IMR-90 (cell line): ENCODE results near the gene RBP2.

Source experiments
- CEBPB ChIP-seq: IDR thresholded peaks from 2 replicates; pipeline ENCODE4 v1.6.1; 2012; ENCODE audit warnings: low read depth, low read length, improper control_type of control experiment
- CTCF ChIP-seq: conservative IDR thresholded peaks from 2 replicates; pipeline ENCODE4 v1.5.1; 2012; ENCODE audit warnings: mild to moderate bottlenecking, low read depth, low read length, improper control_type of control experiment
- MAFK ChIP-seq: IDR thresholded peaks from 2 replicates; pipeline ENCODE4 v1.6.1; 2012; ENCODE audit warnings: low read depth, low read length, improper control_type of control experiment
- MXI1 ChIP-seq: IDR thresholded peaks from 2 replicates; pipeline ENCODE4 v1.6.1; 2012; ENCODE audit warnings: low read depth, mild to moderate bottlenecking, low read length, moderate library complexity, borderline replicate concordance
- POLR2A ChIP-seq: IDR thresholded peaks from 2 replicates; pipeline ENCODE4 v1.6.1; 2012; ENCODE audit warnings: mild to moderate bottlenecking, low read depth, low read length
- RFX5 ChIP-seq: IDR thresholded peaks from 2 replicates; pipeline ENCODE4 v1.8.0; 2012; ENCODE audit warnings: low read depth, mild to moderate bottlenecking, low read length, moderate library complexity
- TF ChIP-seq, protein P1 (sequence below): fragments of 150-350 bp; IDR thresholded peaks from 2 replicates; pipeline ENCODE4 v1.6.1; 2017; ENCODE audit warnings: mild to moderate bottlenecking, antibody characterized with exemption, low read length, low read depth
- TF ChIP-seq, protein P2 (sequence below): fragments of 150-350 bp; IDR thresholded peaks from 2 replicates; pipeline ENCODE4 v1.6.1; 2016; ENCODE audit warnings: low read depth, mild to moderate bottlenecking, low read length, moderate library complexity, borderline replicate concordance

- TF ChIP-seq MXI1 (no peak), MAFK (no peak), RFX5 (no peak), POLR2A (no peak), CTCF (no peak), CEBPB (no peak)
- TF ChIP-seq, protein P1, sequence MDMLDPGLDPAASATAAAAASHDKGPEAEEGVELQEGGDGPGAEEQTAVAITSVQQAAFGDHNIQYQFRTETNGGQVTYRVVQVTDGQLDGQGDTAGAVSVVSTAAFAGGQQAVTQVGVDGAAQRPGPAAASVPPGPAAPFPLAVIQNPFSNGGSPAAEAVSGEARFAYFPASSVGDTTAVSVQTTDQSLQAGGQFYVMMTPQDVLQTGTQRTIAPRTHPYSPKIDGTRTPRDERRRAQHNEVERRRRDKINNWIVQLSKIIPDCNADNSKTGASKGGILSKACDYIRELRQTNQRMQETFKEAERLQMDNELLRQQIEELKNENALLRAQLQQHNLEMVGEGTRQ = peak; percentile 13; the same call in 1 of the 2 replicates
- TF ChIP-seq, protein P2, sequence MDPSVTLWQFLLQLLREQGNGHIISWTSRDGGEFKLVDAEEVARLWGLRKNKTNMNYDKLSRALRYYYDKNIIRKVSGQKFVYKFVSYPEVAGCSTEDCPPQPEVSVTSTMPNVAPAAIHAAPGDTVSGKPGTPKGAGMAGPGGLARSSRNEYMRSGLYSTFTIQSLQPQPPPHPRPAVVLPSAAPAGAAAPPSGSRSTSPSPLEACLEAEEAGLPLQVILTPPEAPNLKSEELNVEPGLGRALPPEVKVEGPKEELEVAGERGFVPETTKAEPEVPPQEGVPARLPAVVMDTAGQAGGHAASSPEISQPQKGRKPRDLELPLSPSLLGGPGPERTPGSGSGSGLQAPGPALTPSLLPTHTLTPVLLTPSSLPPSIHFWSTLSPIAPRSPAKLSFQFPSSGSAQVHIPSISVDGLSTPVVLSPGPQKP = no peak
Observed at GRCh38 chr3:139448104-139448503, 28.2 kb downstream of the RBP2 start.
